Breast epithelium (tissue), 3 donors: ENCODE results near the gene ATXN7L1.

ENCODE experiments used
- POLR2A ChIP-seq: fragments of 450-650 bp; IDR thresholded peaks from one replicate; pipeline ENCODE4 v1.6.1; 2016; ENCODE audit warnings: antibody characterized with exemption, mild to moderate bottlenecking, moderate library complexity
- TF ChIP-seq, protein P1 (sequence below), 3 donors: fragments of 450-650 bp; IDR thresholded peaks; one replicate each; pipeline ENCODE4 v1.5.1; 2016 to 2017; ENCODE audit warnings: antibody characterized with exemption in 3 of 3, mild to moderate bottlenecking in 3 of 3, moderate library complexity in 3 of 3

DNA sequence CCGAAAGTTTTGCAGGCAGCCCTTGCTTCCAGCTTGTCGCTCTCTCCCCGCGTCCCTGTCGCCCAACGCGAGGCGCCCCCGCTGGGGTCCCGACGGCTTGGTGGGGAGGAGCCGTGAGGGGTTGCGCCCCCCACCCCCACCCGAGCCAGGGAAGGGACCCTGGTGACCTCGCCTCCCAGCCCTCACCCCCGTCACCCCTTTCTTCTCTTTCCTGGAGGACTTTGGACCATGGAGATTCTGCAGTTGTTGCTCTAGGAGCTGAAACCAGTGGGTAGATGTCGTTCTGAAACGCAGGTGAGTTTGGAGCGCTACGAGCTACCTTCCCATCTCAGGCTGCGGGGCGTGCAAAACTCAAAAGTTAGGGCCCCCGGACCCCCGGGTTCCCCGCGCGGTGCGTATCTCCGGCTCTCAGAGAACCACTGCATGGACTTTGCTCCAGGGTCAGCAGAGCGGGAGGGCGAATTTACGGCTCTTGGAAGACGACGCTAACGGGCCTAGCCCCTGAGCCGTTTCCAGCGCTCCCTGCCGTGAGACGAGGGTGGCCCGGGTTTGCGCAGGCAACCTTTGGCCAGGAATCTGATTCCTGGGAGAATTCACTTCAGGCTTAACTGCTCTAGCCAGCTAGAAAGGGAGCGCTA lies 684 bp upstream of the ATXN7L1 start:
- TF ChIP-seq POLR2A, result no peak
- TF ChIP-seq, protein P1, sequence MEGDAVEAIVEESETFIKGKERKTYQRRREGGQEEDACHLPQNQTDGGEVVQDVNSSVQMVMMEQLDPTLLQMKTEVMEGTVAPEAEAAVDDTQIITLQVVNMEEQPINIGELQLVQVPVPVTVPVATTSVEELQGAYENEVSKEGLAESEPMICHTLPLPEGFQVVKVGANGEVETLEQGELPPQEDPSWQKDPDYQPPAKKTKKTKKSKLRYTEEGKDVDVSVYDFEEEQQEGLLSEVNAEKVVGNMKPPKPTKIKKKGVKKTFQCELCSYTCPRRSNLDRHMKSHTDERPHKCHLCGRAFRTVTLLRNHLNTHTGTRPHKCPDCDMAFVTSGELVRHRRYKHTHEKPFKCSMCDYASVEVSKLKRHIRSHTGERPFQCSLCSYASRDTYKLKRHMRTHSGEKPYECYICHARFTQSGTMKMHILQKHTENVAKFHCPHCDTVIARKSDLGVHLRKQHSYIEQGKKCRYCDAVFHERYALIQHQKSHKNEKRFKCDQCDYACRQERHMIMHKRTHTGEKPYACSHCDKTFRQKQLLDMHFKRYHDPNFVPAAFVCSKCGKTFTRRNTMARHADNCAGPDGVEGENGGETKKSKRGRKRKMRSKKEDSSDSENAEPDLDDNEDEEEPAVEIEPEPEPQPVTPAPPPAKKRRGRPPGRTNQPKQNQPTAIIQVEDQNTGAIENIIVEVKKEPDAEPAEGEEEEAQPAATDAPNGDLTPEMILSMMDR (IDR thresholded peaks at IDR 0.05), result no peak
